ENCODE measurements around the gene PPFIA2. TPM values are rescaled to one million over a fixed set of nuclear protein-coding genes. Genes with fewer than 3 reads are reported as not detected.

Gene PPFIA2
- total and polyA plus RNA-seq, 10 of the 15 experiments (the other 5 are each of a cell fraction or from before 2014, with no cell fraction given), result 0.06 to 0.39 (median 0.18) TPM; not detected in 6

DNA sequence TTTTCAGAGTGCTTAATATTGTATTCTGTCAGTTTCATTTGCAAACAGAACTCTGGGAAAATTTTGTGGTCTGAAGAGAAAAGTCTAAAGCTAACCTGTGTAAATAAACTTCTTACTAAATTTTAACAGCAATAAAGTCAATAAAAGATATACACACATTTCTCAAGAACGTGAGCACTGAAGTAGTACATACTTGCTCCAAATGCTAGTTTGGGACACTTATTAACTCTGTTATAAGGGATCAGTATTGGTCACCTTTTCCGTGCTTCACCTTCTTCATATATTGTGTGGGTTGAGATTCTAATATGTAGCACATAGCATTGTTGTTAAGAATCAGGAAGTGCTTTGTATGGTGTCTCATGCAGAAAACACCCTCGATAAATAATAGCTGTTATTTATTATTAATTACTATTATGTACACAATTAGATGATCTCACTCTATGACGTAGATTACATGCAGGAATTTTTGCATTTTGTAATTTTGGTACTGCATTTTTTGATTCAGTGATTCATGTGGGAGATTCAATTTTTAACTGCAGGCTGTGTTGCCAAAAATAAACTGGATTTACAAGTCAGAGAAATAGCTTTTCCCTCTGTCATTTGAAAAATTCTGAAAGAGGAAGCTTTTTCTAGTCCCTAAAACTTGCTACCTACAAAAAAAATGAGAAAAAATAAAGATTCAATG lies 380.4 kb downstream of the PPFIA2 start:
- ChIA-PET SMC1A (ENCODE audit: uncharacterized antibody, unreplicated experiment) (interaction anchor here (1.2 kb wide), 1 partner anchor 24 kb away, joined by 3 read pairs; no protein-coding TSS in a partner anchor), POLR2A (no interaction called here), RAD21 (ENCODE audit: unreplicated experiment) (no interaction called here), CTCF (no interaction called here)
- Histone ChIP-seq H3K79me2 (ENCODE audit: control insufficient read depth, insufficient read depth, low read length) (no peaks in the 10 kb centered on the region), H3K4me3 (no peak overlapping the region), H3K27me3 (replicated peaks in 1 of 2; ENCODE audit: control insufficient read depth in 2 of 2, insufficient read depth in 2 of 2, low read length in 1 of 2) (no peaks in the 10 kb centered on the region), H4K20me1 (ENCODE audit: control insufficient read depth, insufficient read depth) (no peaks in the 10 kb centered on the region), H3K27ac (ENCODE audit: control insufficient read depth, insufficient read depth) (no peak overlapping the region), H3K4me1 (ENCODE audit: control insufficient read depth, insufficient read depth, low read length) (no peaks in the 10 kb centered on the region), H3K4me2 (ENCODE audit: control insufficient read depth, insufficient read depth) (no peak overlapping the region), H3K9me3 (replicated peaks; ENCODE audit: control insufficient read depth, insufficient read depth, low read length) (no peaks in the 10 kb centered on the region), H3K36me3 (ENCODE audit: control insufficient read depth in 2 of 2, insufficient read depth in 2 of 2, low read length in 1 of 2) (no peaks in the 10 kb centered on the region), H3K9ac (ENCODE audit: control insufficient read depth, insufficient read depth, low read length) (no peak overlapping the region), H2AFZ (ENCODE audit: control insufficient read depth, low read depth, low read length) (no peak overlapping the region)
- BruUV-seq (replicated peaks), result no TSS peak
- DNase-seq (ENCODE audit: low read depth, low spot score) (no peak), FAIRE-seq (no peak), ATAC-seq (no peak)
- intact Hi-C loops (cut with micrococcal nuclease; ENCODE audit: unreplicated experiment) (no loop called here), in situ Hi-C loops (cut with MboI) (no loop called here)
- TF ChIP-seq RAD51 (IDR thresholded peaks at IDR 0.05) (no peak), CHD2 (IDR thresholded peaks at IDR 0.05; ENCODE audit: borderline replicate concordance, low read depth, low read length) (no peak), MYB (IDR thresholded peaks at IDR 0.05; ENCODE audit: borderline replicate concordance, low read depth, low read length) (no peak), NR2F1 (conservative IDR thresholded peaks at IDR 0.05) (no peak), PML (IDR thresholded peaks at IDR 0.05; ENCODE audit: low read length) (no peak), IKZF2 (IDR thresholded peaks at IDR 0.05) (no peak), WRNIP1 (IDR thresholded peaks at IDR 0.05; ENCODE audit: borderline replicate concordance, low read depth, low read length) (no peak), MYC (IDR thresholded peaks at IDR 0.05; ENCODE audit: insufficient read depth, insufficient read length, insufficient replicate concordance, low read length, severe bottlenecking) (no peak)
- TF ChIP-seq, protein P1, sequence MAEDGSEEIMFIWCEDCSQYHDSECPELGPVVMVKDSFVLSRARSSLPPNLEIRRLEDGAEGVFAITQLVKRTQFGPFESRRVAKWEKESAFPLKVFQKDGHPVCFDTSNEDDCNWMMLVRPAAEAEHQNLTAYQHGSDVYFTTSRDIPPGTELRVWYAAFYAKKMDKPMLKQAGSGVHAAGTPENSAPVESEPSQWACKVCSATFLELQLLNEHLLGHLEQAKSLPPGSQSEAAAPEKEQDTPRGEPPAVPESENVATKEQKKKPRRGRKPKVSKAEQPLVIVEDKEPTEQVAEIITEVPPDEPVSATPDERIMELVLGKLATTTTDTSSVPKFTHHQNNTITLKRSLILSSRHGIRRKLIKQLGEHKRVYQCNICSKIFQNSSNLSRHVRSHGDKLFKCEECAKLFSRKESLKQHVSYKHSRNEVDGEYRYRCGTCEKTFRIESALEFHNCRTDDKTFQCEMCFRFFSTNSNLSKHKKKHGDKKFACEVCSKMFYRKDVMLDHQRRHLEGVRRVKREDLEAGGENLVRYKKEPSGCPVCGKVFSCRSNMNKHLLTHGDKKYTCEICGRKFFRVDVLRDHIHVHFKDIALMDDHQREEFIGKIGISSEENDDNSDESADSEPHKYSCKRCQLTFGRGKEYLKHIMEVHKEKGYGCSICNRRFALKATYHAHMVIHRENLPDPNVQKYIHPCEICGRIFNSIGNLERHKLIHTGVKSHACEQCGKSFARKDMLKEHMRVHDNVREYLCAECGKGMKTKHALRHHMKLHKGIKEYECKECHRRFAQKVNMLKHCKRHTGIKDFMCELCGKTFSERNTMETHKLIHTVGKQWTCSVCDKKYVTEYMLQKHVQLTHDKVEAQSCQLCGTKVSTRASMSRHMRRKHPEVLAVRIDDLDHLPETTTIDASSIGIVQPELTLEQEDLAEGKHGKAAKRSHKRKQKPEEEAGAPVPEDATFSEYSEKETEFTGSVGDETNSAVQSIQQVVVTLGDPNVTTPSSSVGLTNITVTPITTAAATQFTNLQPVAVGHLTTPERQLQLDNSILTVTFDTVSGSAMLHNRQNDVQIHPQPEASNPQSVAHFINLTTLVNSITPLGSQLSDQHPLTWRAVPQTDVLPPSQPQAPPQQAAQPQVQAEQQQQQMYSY (CRISPR knock-in tag; IDR thresholded peaks at IDR 0.05), result no peak
- TF ChIP-seq, protein P2, sequence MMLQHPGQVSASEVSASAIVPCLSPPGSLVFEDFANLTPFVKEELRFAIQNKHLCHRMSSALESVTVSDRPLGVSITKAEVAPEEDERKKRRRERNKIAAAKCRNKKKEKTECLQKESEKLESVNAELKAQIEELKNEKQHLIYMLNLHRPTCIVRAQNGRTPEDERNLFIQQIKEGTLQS (IDR thresholded peaks at IDR 0.05; ENCODE audit: borderline replicate concordance, extremely low read depth, low read depth, low read length), result no peak
- 4% methylated on average over 4 of the region's 4 CpGs for WGBS (ENCODE audit: insufficient coverage, insufficient replicate concordance, low lambda C conversion rate, missing lambda C conversion rate)

Data from GM12878 (cell line).